Measurements from ENCODE around the gene ZBTB48.

ZBTB48 gene

DNA sequence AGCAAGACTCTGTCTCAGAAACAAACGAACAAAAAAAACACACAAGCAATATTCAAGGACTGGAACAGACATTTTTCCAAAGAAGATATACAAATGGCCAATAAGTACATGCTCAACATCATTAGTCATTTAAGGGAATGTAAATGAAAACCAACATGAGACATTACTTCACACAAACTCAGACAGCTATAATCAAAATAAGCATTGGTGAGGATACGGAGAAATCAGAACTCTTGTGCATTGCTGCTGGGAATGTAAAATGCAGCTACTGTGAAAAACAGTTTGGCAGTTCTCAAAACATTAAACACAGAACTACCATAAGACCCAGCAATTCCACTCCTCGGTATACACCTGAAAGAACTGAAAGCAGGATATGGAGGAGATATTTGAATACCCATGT is 40.8 kb upstream of the ZBTB48 start:
- H3K4me3 ChIP-seq (ENCODE audit: low read length) = no peak overlapping the region
- no peak for DNase-seq (ENCODE audit: low read depth)
- TF ChIP-seq, protein P1, sequence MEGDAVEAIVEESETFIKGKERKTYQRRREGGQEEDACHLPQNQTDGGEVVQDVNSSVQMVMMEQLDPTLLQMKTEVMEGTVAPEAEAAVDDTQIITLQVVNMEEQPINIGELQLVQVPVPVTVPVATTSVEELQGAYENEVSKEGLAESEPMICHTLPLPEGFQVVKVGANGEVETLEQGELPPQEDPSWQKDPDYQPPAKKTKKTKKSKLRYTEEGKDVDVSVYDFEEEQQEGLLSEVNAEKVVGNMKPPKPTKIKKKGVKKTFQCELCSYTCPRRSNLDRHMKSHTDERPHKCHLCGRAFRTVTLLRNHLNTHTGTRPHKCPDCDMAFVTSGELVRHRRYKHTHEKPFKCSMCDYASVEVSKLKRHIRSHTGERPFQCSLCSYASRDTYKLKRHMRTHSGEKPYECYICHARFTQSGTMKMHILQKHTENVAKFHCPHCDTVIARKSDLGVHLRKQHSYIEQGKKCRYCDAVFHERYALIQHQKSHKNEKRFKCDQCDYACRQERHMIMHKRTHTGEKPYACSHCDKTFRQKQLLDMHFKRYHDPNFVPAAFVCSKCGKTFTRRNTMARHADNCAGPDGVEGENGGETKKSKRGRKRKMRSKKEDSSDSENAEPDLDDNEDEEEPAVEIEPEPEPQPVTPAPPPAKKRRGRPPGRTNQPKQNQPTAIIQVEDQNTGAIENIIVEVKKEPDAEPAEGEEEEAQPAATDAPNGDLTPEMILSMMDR (conservative IDR thresholded peaks at IDR 0.05; ENCODE audit: low read depth, low read length) = no peak

DNA sequence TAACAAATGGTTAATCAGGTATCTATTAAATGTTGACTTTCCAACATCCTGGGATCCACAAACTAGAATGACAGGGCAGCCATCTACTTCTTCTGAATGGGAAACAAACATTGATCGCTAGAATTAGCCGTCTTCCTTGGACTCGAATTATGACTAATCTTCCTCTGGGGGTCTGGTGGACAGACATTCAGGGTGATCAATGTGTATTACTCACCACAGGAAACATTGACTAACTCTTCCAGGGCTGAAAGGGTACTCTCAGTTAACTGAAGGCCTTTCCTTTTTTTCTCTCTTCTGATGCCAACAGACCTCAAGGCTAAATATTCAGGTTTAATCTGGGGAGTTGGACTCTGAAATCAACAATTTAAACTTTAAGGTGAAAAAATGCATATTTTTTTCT is 35.0 kb upstream of the ZBTB48 start:
- H3K4me3 ChIP-seq (ENCODE audit: low read length) = no peak overlapping the region
- no peak for DNase-seq (ENCODE audit: low read depth)
- TF ChIP-seq, protein P1 (conservative IDR thresholded peaks at IDR 0.05; ENCODE audit: low read depth, low read length) = no peak

DNA sequence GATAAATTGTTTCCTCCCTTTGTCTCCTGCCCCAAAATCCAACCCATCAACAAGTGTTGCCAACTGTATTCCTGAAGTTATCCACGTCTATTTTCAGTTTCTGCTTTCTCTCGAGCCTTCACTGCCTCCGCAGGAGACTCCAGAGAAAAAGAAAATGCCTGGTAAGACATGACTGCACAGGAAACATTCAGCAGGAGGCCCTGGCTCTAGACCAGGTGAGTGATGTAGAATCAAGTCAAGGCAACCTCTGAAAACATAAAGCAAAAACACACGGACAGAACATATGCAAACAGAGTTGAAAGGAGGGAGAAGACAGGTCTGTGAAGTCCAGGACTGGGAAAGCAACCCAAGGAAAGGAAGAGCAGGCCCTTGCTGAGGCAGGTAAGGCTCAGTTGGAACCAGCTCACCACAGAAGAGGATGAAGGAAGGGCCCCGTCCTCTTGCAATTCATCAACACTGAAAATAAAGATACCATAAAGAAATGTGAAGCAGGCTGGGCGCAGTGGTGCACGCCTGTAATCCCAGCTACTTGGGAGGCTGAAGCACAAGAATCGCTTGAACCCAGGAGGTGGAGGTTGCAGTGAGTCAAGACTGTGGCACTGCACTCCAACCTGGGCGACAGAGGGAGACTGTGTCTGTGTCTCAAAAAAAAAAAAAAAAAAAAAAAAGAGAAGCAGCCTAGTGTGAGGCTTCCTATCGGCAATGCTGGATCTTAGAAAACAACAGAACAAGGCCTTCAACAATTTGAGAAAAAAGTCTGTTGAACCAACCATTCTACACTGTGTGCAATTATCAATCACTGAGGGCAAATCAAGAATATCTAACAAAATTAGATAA is 34.3 kb upstream of the ZBTB48 start:
- no peak overlapping the region for H3K4me3 ChIP-seq (ENCODE audit: low read length)

DNA sequence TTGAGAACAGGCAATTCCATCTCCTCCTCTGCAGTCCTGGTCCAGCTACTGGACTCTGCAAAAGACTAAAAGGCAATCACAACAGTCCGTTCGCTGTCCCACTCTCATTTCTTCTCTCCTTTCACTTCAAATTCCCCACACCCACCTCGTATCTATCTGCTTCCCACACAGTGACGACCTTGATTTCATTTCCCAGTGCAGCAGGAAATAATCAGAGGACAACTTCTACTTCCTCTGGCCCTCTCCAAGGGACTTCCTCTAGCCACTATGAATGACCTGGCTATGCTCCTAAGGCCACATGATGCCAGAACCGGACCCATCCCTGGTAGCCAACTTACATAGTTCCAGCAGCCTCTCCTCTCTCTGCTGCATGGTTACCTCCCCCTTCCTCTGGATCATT is 33.5 kb upstream of the ZBTB48 start:
- no peak for DNase-seq (ENCODE audit: low read depth)

More for the DNA sequence above, 34.3 kb upstream of the ZBTB48 start:
- TF ChIP-seq, protein P1 (conservative IDR thresholded peaks at IDR 0.05; ENCODE audit: low read depth, low read length) = no peak
- no peak for DNase-seq (ENCODE audit: low read depth)

DNA sequence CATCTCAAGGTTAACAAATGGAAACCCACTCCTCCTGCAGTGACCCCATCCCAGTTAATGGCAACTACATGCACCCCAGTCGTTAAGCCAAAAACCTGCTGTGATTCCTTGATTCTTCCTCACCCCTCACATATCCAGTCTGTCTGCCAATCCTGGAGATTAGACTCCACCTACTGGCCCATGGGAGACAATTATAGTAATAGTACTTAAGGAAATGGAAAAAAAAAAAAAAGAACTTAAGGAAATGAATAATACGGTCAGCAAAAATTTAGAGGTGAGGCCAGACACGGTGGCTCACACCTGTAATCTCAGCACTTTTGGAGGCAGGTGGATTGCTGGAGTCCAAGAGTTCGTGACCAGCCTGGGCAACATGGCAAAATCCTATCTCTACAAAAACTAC is 32.5 kb upstream of the ZBTB48 start:
- TF ChIP-seq, protein P1 (conservative IDR thresholded peaks at IDR 0.05; ENCODE audit: low read depth, low read length) = peak; percentile 6
- no peak for DNase-seq (ENCODE audit: low read depth)
- H3K4me3 ChIP-seq (ENCODE audit: low read length) = no peak overlapping the region

More for the DNA sequence above, 33.5 kb upstream of the ZBTB48 start:
- TF ChIP-seq, protein P1 (conservative IDR thresholded peaks at IDR 0.05; ENCODE audit: low read depth, low read length) = no peak
- H3K4me3 ChIP-seq (ENCODE audit: low read length) = no peak overlapping the region

DNA sequence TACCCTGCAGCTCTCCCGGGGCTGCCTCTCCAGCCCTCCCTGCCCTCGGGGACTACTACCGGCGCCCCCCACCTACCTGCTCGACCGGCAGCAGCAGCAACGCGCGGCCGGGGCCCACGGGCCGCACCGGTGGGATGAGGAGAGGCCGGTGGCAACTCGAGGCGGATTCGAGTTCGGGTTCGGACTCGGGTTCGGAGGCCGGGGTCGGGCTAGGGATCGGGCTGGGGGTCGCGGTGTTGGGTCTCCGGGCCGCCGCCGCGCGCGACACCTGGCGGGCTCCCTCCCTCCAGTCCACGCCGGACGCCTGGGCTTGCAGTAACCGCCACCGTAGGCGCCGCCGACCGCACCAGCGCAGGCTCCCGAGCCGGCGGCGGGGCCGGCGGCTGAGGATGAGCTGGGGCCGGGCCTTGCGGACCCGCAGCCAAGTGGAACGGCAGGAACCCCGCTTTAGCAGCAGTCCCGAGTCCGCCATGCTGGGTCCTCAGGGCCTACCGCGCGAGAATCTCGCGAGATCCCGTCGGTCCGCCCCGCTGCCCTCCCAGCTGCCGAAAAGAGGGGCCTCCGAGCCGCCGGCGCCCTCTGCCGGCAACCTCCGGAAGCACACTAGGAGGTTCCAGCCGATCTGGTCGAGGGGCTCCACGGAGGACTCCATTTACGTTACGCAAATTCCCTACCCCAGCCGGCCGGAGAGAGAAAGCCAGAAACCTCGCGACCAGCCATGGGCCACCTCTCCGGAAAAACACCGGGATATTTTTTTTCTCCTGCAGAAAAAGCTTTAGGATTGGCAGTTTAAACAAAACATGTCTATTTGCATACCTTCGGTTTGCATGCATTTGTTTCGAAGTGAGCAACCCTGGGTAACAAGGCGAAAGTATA is 25.5 kb upstream of the ZBTB48 start, which contains the start of gene NOL9:
Gene NOL9, minus strand, starts transcription at position 483 of the 876 bp plus-strand sequence. Its CDS starts 11 bp downstream, at position 472.
- DNase-seq (ENCODE audit: low read depth) = peak; percentile 56
- H3K4me3 ChIP-seq (ENCODE audit: low read length) = peak within 1 kb of the TSS; percentile 94
- TF ChIP-seq, protein P1 (conservative IDR thresholded peaks at IDR 0.05; ENCODE audit: low read depth, low read length) = peak; percentile 87

All from retinal pigment epithelial cell (primary cell).